ENCODE measurements around the gene PPP2R3A. TPM values are rescaled to one million over a fixed set of nuclear protein-coding genes. Genes with fewer than 3 reads are reported as not detected.
"Not testable (repeated sequence)": the region's sequence is repeated elsewhere in the genome, so short reads cannot be mapped to it uniquely, and the experiment has no call there.

PPP2R3A gene, protein sequence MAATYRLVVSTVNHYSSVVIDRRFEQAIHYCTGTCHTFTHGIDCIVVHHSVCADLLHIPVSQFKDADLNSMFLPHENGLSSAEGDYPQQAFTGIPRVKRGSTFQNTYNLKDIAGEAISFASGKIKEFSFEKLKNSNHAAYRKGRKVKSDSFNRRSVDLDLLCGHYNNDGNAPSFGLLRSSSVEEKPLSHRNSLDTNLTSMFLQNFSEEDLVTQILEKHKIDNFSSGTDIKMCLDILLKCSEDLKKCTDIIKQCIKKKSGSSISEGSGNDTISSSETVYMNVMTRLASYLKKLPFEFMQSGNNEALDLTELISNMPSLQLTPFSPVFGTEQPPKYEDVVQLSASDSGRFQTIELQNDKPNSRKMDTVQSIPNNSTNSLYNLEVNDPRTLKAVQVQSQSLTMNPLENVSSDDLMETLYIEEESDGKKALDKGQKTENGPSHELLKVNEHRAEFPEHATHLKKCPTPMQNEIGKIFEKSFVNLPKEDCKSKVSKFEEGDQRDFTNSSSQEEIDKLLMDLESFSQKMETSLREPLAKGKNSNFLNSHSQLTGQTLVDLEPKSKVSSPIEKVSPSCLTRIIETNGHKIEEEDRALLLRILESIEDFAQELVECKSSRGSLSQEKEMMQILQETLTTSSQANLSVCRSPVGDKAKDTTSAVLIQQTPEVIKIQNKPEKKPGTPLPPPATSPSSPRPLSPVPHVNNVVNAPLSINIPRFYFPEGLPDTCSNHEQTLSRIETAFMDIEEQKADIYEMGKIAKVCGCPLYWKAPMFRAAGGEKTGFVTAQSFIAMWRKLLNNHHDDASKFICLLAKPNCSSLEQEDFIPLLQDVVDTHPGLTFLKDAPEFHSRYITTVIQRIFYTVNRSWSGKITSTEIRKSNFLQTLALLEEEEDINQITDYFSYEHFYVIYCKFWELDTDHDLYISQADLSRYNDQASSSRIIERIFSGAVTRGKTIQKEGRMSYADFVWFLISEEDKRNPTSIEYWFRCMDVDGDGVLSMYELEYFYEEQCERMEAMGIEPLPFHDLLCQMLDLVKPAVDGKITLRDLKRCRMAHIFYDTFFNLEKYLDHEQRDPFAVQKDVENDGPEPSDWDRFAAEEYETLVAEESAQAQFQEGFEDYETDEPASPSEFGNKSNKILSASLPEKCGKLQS (N-terminal part only)
- under 1 TPM; 0.50 to 0.54 TPM for total RNA-seq

- peak; percentile 88 to 94 for ATAC-seq
- H3K9me3 Mint-ChIP-seq = peaks cover 6 to 10% of the 10 kb centered on the region in 2 donors
- no peak within 1 kb of the TSS for H3K27ac Mint-ChIP-seq
These were observed at the start of gene PPP2R3A for GRCh38 chr3:135965506-135966270. Gene PPP2R3A, plus strand, starts transcription at chr3:135965728. Its CDS starts 35,771 bp downstream, at chr3:136001499.

GRCh38 chr3:135916310-135916709 lies 49.2 kb upstream of the PPP2R3A start:
- no peak for ATAC-seq
- Mint-ChIP-seq H3K9me3 (peaks cover 0 to 3% of the 10 kb centered on the region in 2 donors), H3K36me3 (no peaks in the 10 kb centered on the region), H3K27ac (no peak overlapping the region)
- DNase-seq (ENCODE audit: low spot score in 2 of 2) = no peak

More at GRCh38 chr3:135965506-135966270, at the start of gene PPP2R3A:
- peak; percentile 62 to 73 for DNase-seq (ENCODE audit: low spot score in 2 of 2)
- peaks cover 0 to 7% of the 10 kb centered on the region in 2 donors for H3K36me3 Mint-ChIP-seq

- no peak for DNase-seq (ENCODE audit: low spot score in 2 of 2)
- ATAC-seq = no peak
These were observed 48.5 kb upstream of the PPP2R3A start for GRCh38 chr3:135917076-135917475.

GRCh38 chr3:135917927-135918597 lies 47.5 kb upstream of the PPP2R3A start:
- Mint-ChIP-seq H3K36me3 (no peaks in the 10 kb centered on the region), H3K9me3 (peaks cover 0 to 3% of the 10 kb centered on the region in 2 donors), H3K27ac (no peak overlapping the region)
- DNase-seq (ENCODE audit: low spot score in 2 of 2) (no peak), ATAC-seq (no peak)

More at GRCh38 chr3:135917076-135917475, 48.5 kb upstream of the PPP2R3A start:
- Mint-ChIP-seq H3K27ac (no peak overlapping the region), H3K36me3 (no peaks in the 10 kb centered on the region), H3K9me3 (peaks cover 0 to 3% of the 10 kb centered on the region in 2 donors)

GRCh38 chr3:135918600-135918999 lies 46.9 kb upstream of the PPP2R3A start:
- no peaks in the 10 kb centered on the region for H3K36me3 Mint-ChIP-seq
- H3K9me3 Mint-ChIP-seq = peaks cover 0 to 3% of the 10 kb centered on the region in 2 donors
- DNase-seq (ENCODE audit: low spot score in 2 of 2) (no peak), ATAC-seq (no peak)
- no peak overlapping the region for H3K27ac Mint-ChIP-seq

DNA sequence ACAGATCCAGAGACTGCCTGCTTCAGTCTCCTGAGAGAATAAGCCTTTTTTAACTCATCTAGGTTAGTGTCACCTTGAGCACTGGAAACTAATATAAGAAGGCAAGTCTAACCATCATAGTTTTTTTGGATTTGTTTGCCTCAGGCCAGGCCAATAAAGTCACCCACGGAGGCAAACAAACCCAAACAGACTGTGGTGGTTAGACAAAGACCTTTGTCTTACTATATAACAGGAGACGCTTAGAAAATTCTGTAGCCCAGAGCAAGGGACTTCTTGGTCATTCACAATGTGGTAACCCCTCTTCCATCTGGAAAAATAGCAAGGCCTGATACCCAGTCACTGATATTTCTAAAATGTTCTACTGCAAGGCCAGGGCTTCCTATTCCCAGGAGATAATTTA lies 45.3 kb upstream of the PPP2R3A start:
- no peaks in the 10 kb centered on the region for H3K36me3 Mint-ChIP-seq
- DNase-seq (ENCODE audit: low spot score in 2 of 2) (no peak), ATAC-seq (no peak)
- H3K9me3 Mint-ChIP-seq = peaks cover 0 to 3% of the 10 kb centered on the region in 2 donors
- H3K27ac Mint-ChIP-seq = no peak overlapping the region

DNA sequence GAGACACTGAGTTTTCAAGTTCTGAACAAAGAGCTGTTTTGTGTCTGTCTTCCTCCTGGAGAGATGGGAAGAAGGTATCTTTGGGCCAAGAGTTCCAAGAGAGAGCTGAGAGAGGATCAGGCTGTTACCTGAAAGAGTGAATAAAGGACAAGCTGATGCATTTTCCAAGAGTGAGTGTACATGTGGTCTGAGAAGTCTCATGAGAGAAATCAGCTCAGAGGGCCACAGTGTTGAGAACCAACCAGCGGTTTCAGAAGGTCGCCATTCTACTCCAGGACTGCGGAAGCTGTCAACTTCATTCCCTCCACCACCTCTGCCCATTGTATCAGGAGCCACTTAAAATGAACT lies 42.7 kb upstream of the PPP2R3A start:
- ATAC-seq = no peak

GRCh38 chr3:135924506-135924905 lies 41.0 kb upstream of the PPP2R3A start:
- ATAC-seq (no peak), DNase-seq (ENCODE audit: low spot score in 2 of 2) (no peak)
- Mint-ChIP-seq H3K27ac (no peak overlapping the region), H3K36me3 (no peaks in the 10 kb centered on the region), H3K9me3 (no peaks in the 10 kb centered on the region)

More for the DNA sequence above, 42.7 kb upstream of the PPP2R3A start:
- DNase-seq (ENCODE audit: low spot score in 2 of 2) = no peak
- Mint-ChIP-seq H3K27ac (no peak overlapping the region), H3K9me3 (peaks cover 0 to 3% of the 10 kb centered on the region in 2 donors), H3K36me3 (no peaks in the 10 kb centered on the region)

- Mint-ChIP-seq H3K27ac (no peak overlapping the region), H3K36me3 (no peaks in the 10 kb centered on the region), H3K9me3 (no peaks in the 10 kb centered on the region)
- DNase-seq (ENCODE audit: low spot score in 2 of 2) (no peak), ATAC-seq (no peak)
These were observed 38.9 kb upstream of the PPP2R3A start for GRCh38 chr3:135926664-135927063.

DNA sequence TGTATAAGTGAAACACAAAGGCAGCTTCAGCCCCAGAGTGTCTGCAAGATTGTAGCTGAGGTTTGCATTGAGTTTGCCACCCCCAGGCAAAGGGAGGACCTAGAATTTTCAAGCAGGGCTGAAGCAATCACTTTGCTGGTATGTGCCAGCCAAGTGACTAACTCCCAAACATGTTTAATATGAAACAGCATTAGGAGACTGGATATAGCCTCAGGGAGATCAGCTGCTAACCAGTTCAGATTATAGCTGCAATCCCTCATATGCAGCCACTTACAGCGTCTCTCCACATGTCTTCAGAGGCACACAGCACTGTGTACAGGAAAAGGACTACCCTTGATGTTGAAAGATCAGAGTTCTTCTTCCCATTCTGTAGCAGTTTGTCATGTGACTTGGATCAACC lies 38.4 kb upstream of the PPP2R3A start:
- H3K36me3 Mint-ChIP-seq = no peaks in the 10 kb centered on the region
- H3K9me3 Mint-ChIP-seq = no peaks in the 10 kb centered on the region
- no peak for DNase-seq (ENCODE audit: low spot score in 2 of 2)
- no peak for ATAC-seq
- no peak overlapping the region for H3K27ac Mint-ChIP-seq

GRCh38 chr3:135929670-135930069 lies 35.9 kb upstream of the PPP2R3A start:
- H3K36me3 Mint-ChIP-seq = no peaks in the 10 kb centered on the region
- ATAC-seq = no peak
- no peak overlapping the region for H3K27ac Mint-ChIP-seq
- DNase-seq (ENCODE audit: low spot score in 2 of 2) = no peak
- no peaks in the 10 kb centered on the region for H3K9me3 Mint-ChIP-seq

- H3K27ac Mint-ChIP-seq = no peak overlapping the region
- ATAC-seq (no peak), DNase-seq (ENCODE audit: low spot score in 2 of 2) (no peak)
- H3K9me3 Mint-ChIP-seq = no peaks in the 10 kb centered on the region
- H3K36me3 Mint-ChIP-seq = no peaks in the 10 kb centered on the region
These were observed 35.3 kb upstream of the PPP2R3A start for GRCh38 chr3:135930255-135930654.

- not testable (repeated sequence) for H3K27ac Mint-ChIP-seq; DNase-seq (ENCODE audit: low spot score in 2 of 2); H3K9me3 Mint-ChIP-seq; H3K36me3 Mint-ChIP-seq; ATAC-seq
These were observed 30.4 kb upstream of the PPP2R3A start for GRCh38 chr3:135935171-135935570.

DNA sequence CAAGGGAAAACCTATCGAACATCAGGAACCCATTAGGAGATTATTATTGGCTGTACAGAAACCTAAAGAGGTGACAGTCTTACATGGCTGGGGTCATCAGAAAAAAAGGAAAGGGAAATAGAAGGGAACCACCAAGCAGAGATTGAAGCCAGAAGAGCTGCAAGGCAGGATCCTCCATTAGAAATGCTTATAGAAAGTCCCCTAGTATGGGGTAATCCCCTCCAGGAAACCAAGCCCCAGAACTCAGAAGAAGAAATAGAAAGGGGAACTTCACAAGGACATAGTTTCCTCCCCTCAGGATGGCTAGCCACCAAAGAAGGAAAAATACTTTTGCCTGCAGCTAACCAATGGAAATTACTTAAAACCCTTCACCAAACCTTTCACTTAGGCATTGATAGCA lies 27.8 kb upstream of the PPP2R3A start:
- H3K9me3 Mint-ChIP-seq = peaks cover 4 to 13% of the 10 kb centered on the region in 2 donors
- ATAC-seq; DNase-seq (ENCODE audit: low spot score in 2 of 2); H3K36me3 Mint-ChIP-seq; H3K27ac Mint-ChIP-seq: not testable (repeated sequence)

DNA sequence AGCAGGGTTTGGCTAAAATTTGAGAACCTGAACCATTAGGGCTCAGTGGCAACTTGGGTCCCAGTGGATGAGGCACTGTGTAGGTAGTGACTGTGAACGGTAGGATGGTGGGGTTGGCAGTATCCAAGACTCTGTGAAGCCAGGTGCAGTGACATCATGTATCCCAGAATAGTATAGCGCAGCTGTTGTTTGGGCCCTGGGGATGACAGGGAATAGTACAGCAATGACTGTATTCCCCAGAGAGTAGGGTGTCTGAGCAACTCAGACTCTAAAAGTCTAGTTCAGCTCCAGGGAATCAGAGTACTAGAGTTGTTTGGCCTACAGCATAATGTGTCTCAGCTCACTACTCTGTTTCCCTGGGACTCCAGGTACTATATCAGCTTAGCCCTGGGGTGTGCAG lies 20.7 kb upstream of the PPP2R3A start:
- no peak overlapping the region for H3K27ac Mint-ChIP-seq
- H3K36me3 Mint-ChIP-seq = no peaks in the 10 kb centered on the region
- ATAC-seq (no peak), DNase-seq (ENCODE audit: low spot score in 2 of 2) (no peak)
- H3K9me3 Mint-ChIP-seq = peaks cover 0 to 11% of the 10 kb centered on the region in 2 donors

- Mint-ChIP-seq H3K36me3 (no peaks in the 10 kb centered on the region), H3K27ac (no peak overlapping the region), H3K9me3 (no peaks in the 10 kb centered on the region)
- ATAC-seq = no peak
- DNase-seq (ENCODE audit: low spot score in 2 of 2) = no peak
These were observed 14.6 kb upstream of the PPP2R3A start for GRCh38 chr3:135950941-135951340.
